Thyroid gland (tissue), 4 donors: ENCODE data around the gene ZNF683.

Experiments
- POLR2A ChIP-seq, 2 donors: fragments of 450-650 bp; IDR thresholded peaks; one replicate each; pipeline ENCODE4 v1.6.1; 2017; ENCODE audit warnings: antibody characterized with exemption in 2 of 2, mild to moderate bottlenecking in 2 of 2, moderate library complexity in 1 of 2
- TF ChIP-seq, protein P1 (sequence below), 6 experiments: fragments of 200-600 bp in 3 of 6; fragments of 450-650 bp in 3 of 6; sonication (generic) in 3 of 6; IDR thresholded peaks; one replicate each; pipeline ENCODE4 v1.5.1; 2016 to 2019; ENCODE audit warnings: antibody characterized with exemption in 6 of 6, mild to moderate bottlenecking in 2 of 6, inconsistent platforms in 1 of 6, moderate library complexity in 1 of 6

DNA sequence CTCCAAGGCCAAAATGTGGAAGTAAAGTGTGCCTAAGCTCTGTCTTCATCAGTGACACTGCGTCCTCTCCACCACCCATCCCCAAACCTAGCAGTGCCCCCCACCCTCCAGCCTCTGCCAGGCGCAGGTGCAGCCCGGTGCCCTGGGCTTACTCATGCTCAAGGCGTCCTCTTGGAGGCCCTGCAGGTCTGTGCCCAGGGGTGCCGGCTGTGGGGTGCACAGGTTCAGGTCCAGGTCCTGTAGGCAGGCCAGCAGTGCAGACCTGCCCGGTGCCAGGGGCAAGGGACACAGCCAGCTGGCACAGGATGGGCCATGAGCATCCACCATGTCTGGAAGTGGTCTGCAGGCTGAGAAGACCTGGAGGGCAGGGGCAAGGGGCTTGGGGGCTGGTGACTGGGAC lies 5.1 kb downstream of the ZNF683 start:
- TF ChIP-seq, protein P1, sequence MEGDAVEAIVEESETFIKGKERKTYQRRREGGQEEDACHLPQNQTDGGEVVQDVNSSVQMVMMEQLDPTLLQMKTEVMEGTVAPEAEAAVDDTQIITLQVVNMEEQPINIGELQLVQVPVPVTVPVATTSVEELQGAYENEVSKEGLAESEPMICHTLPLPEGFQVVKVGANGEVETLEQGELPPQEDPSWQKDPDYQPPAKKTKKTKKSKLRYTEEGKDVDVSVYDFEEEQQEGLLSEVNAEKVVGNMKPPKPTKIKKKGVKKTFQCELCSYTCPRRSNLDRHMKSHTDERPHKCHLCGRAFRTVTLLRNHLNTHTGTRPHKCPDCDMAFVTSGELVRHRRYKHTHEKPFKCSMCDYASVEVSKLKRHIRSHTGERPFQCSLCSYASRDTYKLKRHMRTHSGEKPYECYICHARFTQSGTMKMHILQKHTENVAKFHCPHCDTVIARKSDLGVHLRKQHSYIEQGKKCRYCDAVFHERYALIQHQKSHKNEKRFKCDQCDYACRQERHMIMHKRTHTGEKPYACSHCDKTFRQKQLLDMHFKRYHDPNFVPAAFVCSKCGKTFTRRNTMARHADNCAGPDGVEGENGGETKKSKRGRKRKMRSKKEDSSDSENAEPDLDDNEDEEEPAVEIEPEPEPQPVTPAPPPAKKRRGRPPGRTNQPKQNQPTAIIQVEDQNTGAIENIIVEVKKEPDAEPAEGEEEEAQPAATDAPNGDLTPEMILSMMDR (IDR thresholded peaks at IDR 0.05), result no peak
- TF ChIP-seq POLR2A (IDR thresholded peaks at IDR 0.05), result no peak
